Mammary microvascular endothelial cell (primary cell): Measurements from ENCODE around the gene C6orf15. TPM values are rescaled to one million over a fixed set of nuclear protein-coding genes. Genes with fewer than 3 reads are reported as not detected.

Source experiments
- total RNA-seq: library from RNA; depleted of rRNA; stranded (reverse); fragments of >200 nt; gene quantifications from 2 replicates; pipeline ENCODE4 v1.2.3, GENCODE V29; 2015

C6orf15 gene
- not detected in 2 replicates for total RNA-seq

DNA sequence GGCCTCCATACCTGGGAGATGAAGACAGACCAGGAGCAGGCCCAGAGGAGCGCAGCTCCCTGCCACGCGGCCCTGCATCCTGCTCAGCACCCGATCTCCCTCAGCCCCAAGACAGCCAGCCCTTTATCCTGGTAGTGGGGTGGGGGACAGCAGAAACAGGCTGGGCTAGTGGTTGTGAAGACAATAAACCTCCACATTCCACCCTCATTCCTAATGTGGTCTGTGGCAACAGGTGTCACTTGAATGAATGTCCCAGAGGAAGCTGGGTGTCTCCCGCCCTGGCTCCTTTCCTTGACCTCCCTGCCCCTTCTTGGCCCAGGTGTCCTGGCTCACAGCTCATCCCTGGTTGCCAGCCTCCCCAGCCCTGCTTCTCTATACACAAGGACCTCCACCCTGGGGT, at the start of gene C6orf15:
Gene C6orf15, minus strand, starts transcription at position 98 of the 400 bp plus-strand sequence. Its CDS starts 20 bp downstream, at position 78.

DNA sequence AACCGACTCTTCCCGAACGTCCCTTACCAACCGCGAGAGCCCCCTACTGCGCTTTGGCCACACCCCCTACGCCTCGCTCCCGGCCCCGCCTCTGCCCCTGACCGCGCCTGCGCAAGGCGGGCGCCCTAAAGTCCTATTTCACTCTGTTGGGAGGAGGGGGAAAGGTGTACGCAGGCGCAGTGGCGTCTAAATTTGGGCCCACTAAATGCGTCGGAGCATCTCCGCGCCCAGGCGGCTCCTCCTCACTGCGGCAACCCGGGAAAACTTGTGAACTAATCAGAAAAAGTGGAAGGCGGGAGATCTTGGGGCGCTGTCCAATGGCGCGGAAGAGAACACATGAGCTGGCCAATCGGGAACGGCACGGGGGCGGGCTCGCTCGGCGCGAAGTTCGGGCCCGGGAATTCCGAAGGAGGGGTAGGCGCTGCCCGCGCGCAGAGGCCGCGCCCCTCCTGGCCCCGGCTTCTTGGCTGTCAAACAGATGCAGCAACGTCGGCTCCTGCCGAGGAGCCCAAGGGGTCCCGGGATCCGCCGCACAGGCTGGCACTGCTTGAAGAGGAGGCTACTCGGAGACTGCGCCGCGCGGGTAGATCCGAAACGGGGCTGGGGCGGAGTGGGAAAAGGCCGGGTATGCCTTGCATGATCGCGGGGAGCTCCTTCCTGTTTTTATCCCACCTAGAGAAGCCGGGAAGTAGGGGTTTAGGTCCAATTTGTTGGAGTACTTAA, 45.9 kb upstream of the C6orf15 start, which contains the start of gene TCF19:
Gene TCF19, plus strand, starts transcription at position 450 of the 723 bp plus-strand sequence. CDS start 881 bp downstream, outside the sequence.

DNA sequence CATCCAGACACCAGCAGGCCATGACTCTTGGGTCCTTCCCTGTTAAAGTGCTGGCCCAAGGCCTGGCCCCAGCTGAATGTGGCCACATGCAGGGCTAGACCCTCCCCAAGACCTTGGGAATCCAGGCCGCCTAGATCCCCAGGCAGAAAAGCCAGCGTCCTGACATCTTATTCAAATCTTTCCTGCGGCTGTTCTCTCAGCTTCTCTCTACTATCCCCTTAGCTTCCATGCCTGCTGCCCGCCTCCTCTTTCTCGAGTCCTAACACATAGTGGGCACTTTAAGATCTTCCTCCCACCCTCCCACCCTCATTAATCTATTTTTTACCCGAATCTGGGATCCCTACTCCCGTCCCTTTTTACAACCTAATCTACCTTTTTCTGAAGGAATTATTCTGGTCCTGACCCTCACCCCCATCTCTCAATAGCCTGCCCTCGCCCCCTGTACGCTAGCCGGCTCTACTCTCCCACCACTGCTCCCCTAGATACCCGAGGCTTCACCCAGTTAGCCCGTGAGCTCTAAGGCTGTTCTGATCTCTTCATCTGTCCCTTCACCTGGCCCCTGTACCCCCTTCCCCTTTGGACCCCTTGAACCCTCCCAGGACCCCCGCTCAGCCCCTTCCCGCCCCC, 45.3 kb upstream of the C6orf15 start, which contains the start of gene CCHCR1:
Gene CCHCR1, minus strand, starts transcription at position 290 of the 627 bp plus-strand sequence. Its CDS starts 202 bp downstream, at position 88.

DNA sequence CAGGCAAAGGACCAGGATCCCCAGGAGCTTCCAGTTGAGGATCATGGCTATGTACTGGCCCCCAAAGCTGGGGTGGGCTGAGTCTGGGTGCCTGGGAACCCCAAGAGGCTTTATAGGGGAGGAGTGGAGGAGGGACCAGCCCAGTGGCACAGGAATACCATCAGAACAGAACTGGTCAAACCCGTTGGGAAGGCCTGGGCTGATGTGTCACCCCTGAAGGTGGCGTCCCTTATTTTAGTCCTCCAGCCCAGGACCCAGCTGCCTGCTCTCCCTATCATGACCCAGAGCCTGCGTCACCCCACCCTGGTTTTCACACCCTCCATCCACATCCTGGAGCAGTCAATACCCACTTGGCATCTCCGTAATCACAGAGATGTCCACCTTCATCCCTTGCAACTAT, 26.6 kb upstream of the C6orf15 start, which contains the start of gene PSORS1C2:
Gene PSORS1C2, minus strand, starts transcription at position 85 of the 400 bp plus-strand sequence. Its CDS starts 40 bp downstream, at position 45.

DNA sequence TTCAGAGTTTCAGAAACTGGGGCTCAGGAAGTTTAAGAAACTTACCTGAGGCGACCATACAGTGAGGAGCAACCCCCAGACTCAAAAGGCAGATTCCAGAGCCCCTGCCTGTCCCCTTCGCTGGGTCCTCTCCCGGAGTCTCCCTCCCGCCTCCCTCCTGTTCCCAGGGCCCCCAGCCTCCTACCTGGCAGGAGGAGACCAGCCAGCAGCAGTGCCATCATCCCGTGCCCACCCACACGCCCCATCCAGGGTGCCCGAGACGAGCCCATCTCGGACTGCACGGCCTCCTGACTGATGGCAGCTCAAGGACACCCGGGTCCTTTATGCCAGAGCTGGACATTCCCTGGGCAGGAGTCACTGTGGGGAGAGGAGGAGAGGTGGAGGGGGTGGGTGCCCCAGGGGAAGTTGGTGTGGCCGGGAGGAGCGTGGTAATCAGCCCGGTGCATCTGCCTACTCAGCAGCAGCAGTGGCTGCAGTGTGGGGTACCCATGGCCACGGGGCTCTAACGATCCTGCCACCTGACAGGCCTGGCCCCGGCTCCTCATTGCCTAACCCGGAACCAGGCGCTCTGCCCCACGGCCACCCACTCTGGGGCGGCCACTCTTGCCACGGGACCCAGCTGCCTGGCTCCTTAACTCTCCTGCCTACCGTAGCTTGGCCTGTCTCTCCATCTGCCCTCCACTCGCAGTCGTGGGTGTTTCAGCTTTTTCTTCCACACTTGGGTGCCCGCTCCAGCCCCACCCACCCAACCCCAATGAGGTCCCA, 8.0 kb upstream of the C6orf15 start, which contains the start of gene CDSN:
Gene CDSN, minus strand, starts transcription at position 296 of the 765 bp plus-strand sequence. Its CDS starts 27 bp downstream, at position 269.

DNA sequence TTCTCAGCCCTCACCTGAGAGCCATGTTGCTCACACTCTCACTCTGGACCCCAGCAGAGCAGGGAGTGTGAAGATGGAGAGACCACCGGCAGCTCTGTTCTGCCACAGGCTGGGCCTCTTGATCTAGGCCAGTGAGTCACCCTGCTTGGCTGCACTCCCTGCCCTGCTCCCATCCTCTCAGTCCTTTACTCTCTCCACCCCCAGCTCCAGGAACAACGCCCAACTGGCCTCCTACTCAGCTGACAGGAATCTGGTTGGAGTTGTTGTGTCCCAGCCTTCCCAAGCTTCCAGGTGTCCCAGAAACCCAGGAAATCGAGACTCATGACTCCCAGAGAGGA, 2.1 kb upstream of the C6orf15 start, which contains the start of gene PSORS1C1:
Gene PSORS1C1, plus strand, starts transcription at position 260 of the 338 bp plus-strand sequence. CDS start 14,833 bp downstream, outside the sequence.

Other genes starting within 250 kb of the C6orf15 start
- gene DDR1, start 228.1 kb downstream of the C6orf15 start, total RNA-seq: 3.7 and 6.3 TPM in 2 replicates
- gene GTF2H4, start 204.4 kb downstream of the C6orf15 start, total RNA-seq: 13.0 and 16.6 TPM in 2 replicates
- gene VARS2, start 198.3 kb downstream of the C6orf15 start, total RNA-seq: 19.5 and 23.0 TPM in 2 replicates
- not detected in 2 replicates for gene SFTA2, start 180.4 kb downstream of the C6orf15 start, total RNA-seq
- 0.07 TPM in 1 of 2 replicates, not detected in the other for gene MUCL3, start 171.6 kb downstream of the C6orf15 start, total RNA-seq
- gene MUC21, start 128.9 kb downstream of the C6orf15 start, total RNA-seq: not detected in 2 replicates
- not detected in 2 replicates for gene MUC22, start 102.1 kb downstream of the C6orf15 start, total RNA-seq
- gene PSORS1C1, start 2.2 kb upstream of the C6orf15 start, total RNA-seq: 2.1 and 2.7 TPM in 2 replicates
- not detected in 2 replicates for gene CDSN, start 7.9 kb upstream of the C6orf15 start, total RNA-seq
- gene PSORS1C2, start 26.5 kb upstream of the C6orf15 start, total RNA-seq: not detected in 2 replicates
- gene CCHCR1, start 45.2 kb upstream of the C6orf15 start, total RNA-seq: 16.7 and 23.1 TPM in 2 replicates
- gene TCF19, start 46.0 kb upstream of the C6orf15 start, total RNA-seq: 49.8 and 50.2 TPM in 2 replicates
- gene POU5F1, start 58.1 kb upstream of the C6orf15 start, total RNA-seq: 1.3 TPM in 1 of 2 replicates, not detected in the other
- gene HLA-C, start 159.5 kb upstream of the C6orf15 start, total RNA-seq: 389 and 466 TPM in 2 replicates
- 1,271 and 2,245 TPM in 2 replicates for gene HLA-B, start 244.6 kb upstream of the C6orf15 start, total RNA-seq